ENCODE measurements around the gene LDB3. TPM values are rescaled to one million over a fixed set of nuclear protein-coding genes. Genes with fewer than 3 reads are reported as not detected.
"Not testable (repeated sequence)": the region's sequence is repeated elsewhere in the genome, so short reads cannot be mapped to it uniquely, and the experiment has no call there.

LDB3 gene
- total and polyA plus RNA-seq, 2 of the 8 experiments (the other 6 are each of a cell fraction or from before 2014, with no cell fraction given), result 0.20 to 0.43 TPM

GRCh38 chr10:86645621-86646165 lies 22.6 kb upstream of the LDB3 start:
- H3K56ac ChIP-seq (replicated peaks; ENCODE audit: insufficient read length, low read depth, low read length); POLR2A ChIA-PET (ENCODE audit: partially characterized antibody); H3K79me2 ChIP-seq (ENCODE audit: control insufficient read depth in 1 of 2, insufficient read depth in 2 of 2, low read length in 2 of 2); H2AFZ ChIP-seq (ENCODE audit: low read length); H2BK15ac ChIP-seq (ENCODE audit: low read length); H4K8ac ChIP-seq (ENCODE audit: extremely low read depth, insufficient read depth, low read length); H3K9me3 ChIP-seq (ENCODE audit: insufficient read depth in 2 of 2, low read depth in 1 of 2, low read length in 1 of 2); H3K4me2 ChIP-seq (ENCODE audit: insufficient read depth in 1 of 2, low read depth in 2 of 2, low read length in 2 of 2); H2BK120ac ChIP-seq (replicated peaks; ENCODE audit: low read depth, low read length); H4K20me1 ChIP-seq (replicated peaks in 1 of 2; ENCODE audit: control insufficient read depth in 1 of 2, insufficient read depth in 2 of 2, low read length in 2 of 2); H3K4ac ChIP-seq (replicated peaks; ENCODE audit: insufficient read length, low read depth, low read length); H3K18ac ChIP-seq (ENCODE audit: extremely low read depth, low read length); H2BK12ac ChIP-seq (ENCODE audit: low read depth, low read length); DNase-seq (ENCODE audit: low read depth in 1 of 2, low spot score in 2 of 2); H3K23me2 ChIP-seq (ENCODE audit: low read depth, low read length); H3K23ac ChIP-seq (ENCODE audit: insufficient read length); H3K27me3 ChIP-seq (replicated peaks in 1 of 4; ENCODE audit: control insufficient read depth in 3 of 4, extremely low read depth in 1 of 4, insufficient read depth in 3 of 4, low read length in 3 of 4); H3K27ac ChIP-seq (ENCODE audit: low read depth, low read length); FAIRE-seq; H3K9ac ChIP-seq (replicated peaks in 1 of 4; ENCODE audit: extremely low read depth in 1 of 4, low read depth in 3 of 4, low read length in 3 of 4); H2BK5ac ChIP-seq (ENCODE audit: low read depth, low read length); H3K14ac ChIP-seq (ENCODE audit: insufficient read length); H3K4me1 ChIP-seq (replicated peaks in 1 of 4; ENCODE audit: control insufficient read depth in 3 of 4, insufficient read depth in 4 of 4, low read length in 3 of 4); H4K91ac ChIP-seq (replicated peaks; ENCODE audit: insufficient read length, low read length); H3K79me1 ChIP-seq (ENCODE audit: low read depth, low read length); H3K36me3 ChIP-seq (ENCODE audit: control insufficient read depth in 2 of 4, insufficient read depth in 4 of 4, low read length in 3 of 4); H2BK20ac ChIP-seq (ENCODE audit: low read length); H3K4me3 ChIP-seq (ENCODE audit: extremely low read depth in 1 of 4, insufficient read depth in 2 of 4, low read depth in 3 of 4, low read length in 4 of 4); H2AK5ac ChIP-seq (ENCODE audit: low read depth, low read length); H4K5ac ChIP-seq (ENCODE audit: insufficient read length, low read depth, low read length): not testable (repeated sequence)
- WGBS, 2 experiments (ENCODE audit: extremely low coverage in 1 of 2, insufficient coverage in 1 of 2, insufficient read length in 1 of 2, insufficient replicate concordance in 2 of 2, low coverage in 1 of 2, low lambda C conversion rate in 2 of 2, missing lambda C conversion rate in 1 of 2), result 89% methylated on average over 3 of the region's 5 CpGs; no CpG with 5 or more reads in 1 of the 2 experiments
- CTCF ChIA-PET (ENCODE audit: partially characterized antibody), result interaction anchor here (0.9 to 6.3 kb wide), 13 partner anchors 9 to 121 kb away, joined by 3 to 57 read pairs (median 5); partner anchors contain the start of gene OPN4

All from H1 (cell line).